H1 (cell line): ENCODE data around the gene USH2A. TPM values are rescaled to one million over a fixed set of nuclear protein-coding genes. Genes with fewer than 3 reads are reported as not detected.

ENCODE experiments used
- CBX8 ChIP-seq: fragments of 300-800, 300-1000 bp; sonication (generic); IDR thresholded peaks from 2 replicates; pipeline ENCODE4 v1.7.1; 2016; ENCODE audit warnings: low read depth, low read length, borderline replicate concordance
- EZH2 ChIP-seq: fragments of 200-600 bp; sonication (generic); IDR thresholded peaks from 2 replicates; pipeline ENCODE4 v1.7.1; 2012; ENCODE audit warnings: low read depth, mild to moderate bottlenecking, moderate library complexity, low read length, inconsistent platforms; ENCODE audit not compliant: severe bottlenecking
- RAD21 ChIP-seq, 2 experiments: IDR thresholded peaks in 1 of 2; conservative IDR thresholded peaks in 1 of 2; 2 replicates each; pipeline ENCODE4 v1.6.1; 2011; ENCODE audit warnings: low read depth in 2 of 2, low read length in 2 of 2, improper control_type of control experiment in 1 of 2, inconsistent platforms in 1 of 2, mild to moderate bottlenecking in 1 of 2, moderate library complexity in 1 of 2
- TAF1 ChIP-seq: IDR thresholded peaks from 2 replicates; pipeline ENCODE4 v1.6.1; 2011; ENCODE audit warnings: mild to moderate bottlenecking, low read depth, low read length
- polyA plus RNA-seq, 7 experiments: library from polyadenylated mRNA; depleted of rRNA in 3 of 7; stranded (reverse) in 5 of 7; unstranded in 2 of 7; fragments of >200 nt in 5 of 7; fragments of 200-250 nt in 2 of 7; gene quantifications; 1 replicate in 5 of 7; 2 replicates in 1 of 7; 4 replicates in 1 of 7; pipeline versions ENCODE4 v1.2.1 to v1.2.3, GENCODE V29; 2011 to 2013; ENCODE audit warnings: missing spikeins in 2 of 7, mixed read lengths in 2 of 7
- total RNA-seq: library from RNA; stranded (reverse); fragmentation: NEBNext Ultra II Directional; extraction: Animal tissue kit (Norgen Biotek cat#: 25700); gene quantifications from 2 replicates; pipeline ENCODE4 v1.2.1, GENCODE V29; 2021

Gene USH2A
- total and polyA plus RNA-seq, 2 of the 8 experiments (the other 6 are each of a cell fraction or from before 2014, with no cell fraction given), result 0.02 to 0.17 TPM

- TF ChIP-seq CBX8, result no peak
- no peak for TF ChIP-seq TAF1
- TF ChIP-seq RAD21 (IDR thresholded peaks at IDR 0.05 in 1 of 2, conservative IDR thresholded peaks at IDR 0.05 in 1 of 2; ENCODE audit: low read depth in 2 of 2, low read length in 2 of 2), result no peak
- no peak for TF ChIP-seq EZH2
These were observed 577.9 kb downstream of the USH2A start (continued) for GRCh38 chr1:215845234-215845891.
